ENCODE measurements around the gene OR52E5. TPM values are rescaled to one million over a fixed set of nuclear protein-coding genes. Genes with fewer than 3 reads are reported as not detected.

The OR52E5 gene
- total and polyA plus RNA-seq, 2 of the 13 experiments (the other 11 are each of a cell fraction or from before 2014, with no cell fraction given): not detected

- FAIRE-seq (no peak), ATAC-seq (no peak), DNase-seq (ENCODE audit: low spot score) (no peak)
- Histone ChIP-seq H3K4me1 (ENCODE audit: insufficient read depth, low read length) (no peaks in the 10 kb centered on the region), H3K4me3 (replicated peaks in 1 of 3; ENCODE audit: insufficient read depth in 1 of 3, low read depth in 2 of 3, low read length in 3 of 3) (no peak overlapping the region), H3K79me2 (ENCODE audit: insufficient read depth, low read length) (no peaks in the 10 kb centered on the region), H2AFZ (ENCODE audit: low read length) (no peak overlapping the region), H3K9me3 (ENCODE audit: low read length) (no peaks in the 10 kb centered on the region), H3K4me2 (ENCODE audit: low read depth, low read length) (no peak overlapping the region), H3K27ac (ENCODE audit: extremely low read length, insufficient read depth, low read length) (no peak overlapping the region), H3K27me3 (ENCODE audit: control insufficient read depth in 1 of 2, insufficient read depth in 2 of 2, low read length in 2 of 2) (no peaks in the 10 kb centered on the region), H4K20me1 (ENCODE audit: insufficient read depth, low read length) (no peaks in the 10 kb centered on the region), H3K36me3 (replicated peaks in 1 of 2; ENCODE audit: control insufficient read depth in 1 of 2, insufficient read depth in 2 of 2, low read length in 2 of 2) (no peaks in the 10 kb centered on the region), H3K9ac (ENCODE audit: insufficient read depth, low read depth, low read length) (no peak overlapping the region)
- in situ Hi-C loops (cut with HindIII; ENCODE audit: extremely low pct_ligation_motif_present, low pct_unique_long_range_greater_than_20kb): no loop called here
- no peak for TF ChIP-seq ZMAT5 (CRISPR knock-in tag; IDR thresholded peaks at IDR 0.05; ENCODE audit: borderline replicate concordance, low read depth)
- no peak for TF ChIP-seq SYNCRIP (IDR thresholded peaks at IDR 0.05; ENCODE audit: insufficient read depth, low read depth, low read length)
- TF ChIP-seq ATAD3A (CRISPR knock-in tag; IDR thresholded peaks at IDR 0.05): no peak
- no peak for TF ChIP-seq ZNF362 (CRISPR knock-in tag; IDR thresholded peaks at IDR 0.05; ENCODE audit: borderline replicate concordance)
- no peak for TF ChIP-seq STAT6 (CRISPR knock-in tag; IDR thresholded peaks at IDR 0.05; ENCODE audit: borderline replicate concordance)
- intact Hi-C loops (cut with micrococcal nuclease; ENCODE audit: unreplicated experiment): no loop called here
- CTCF ChIA-PET (ENCODE audit: low intra/inter-chr PET ratio, low total read pairs): no interaction called here
- POLR2A ChIA-PET: no interaction called here
- no TSS peak for BruUV-seq (replicated peaks)
Observed at GRCh38 chr11:5923794-5924193, 30.8 kb downstream of the OR52E5 start.

All from HepG2 (cell line).